ENCODE results near the gene TRAF3IP1.
A peak's percentile ranks its signal among the peaks of the same experiment; 100 is the strongest.
"Not testable (repeated sequence)": the region's sequence is repeated elsewhere in the genome, so short reads cannot be mapped to it uniquely, and the experiment has no call there.

Gene TRAF3IP1

GRCh38 chr2:238305092-238305862 is 15.0 kb upstream of the TRAF3IP1 start:
- no peak overlapping the region for H3K4me3 ChIP-seq (replicated peaks; ENCODE audit: low read depth, low read length)
- TF ChIP-seq, protein P1, sequence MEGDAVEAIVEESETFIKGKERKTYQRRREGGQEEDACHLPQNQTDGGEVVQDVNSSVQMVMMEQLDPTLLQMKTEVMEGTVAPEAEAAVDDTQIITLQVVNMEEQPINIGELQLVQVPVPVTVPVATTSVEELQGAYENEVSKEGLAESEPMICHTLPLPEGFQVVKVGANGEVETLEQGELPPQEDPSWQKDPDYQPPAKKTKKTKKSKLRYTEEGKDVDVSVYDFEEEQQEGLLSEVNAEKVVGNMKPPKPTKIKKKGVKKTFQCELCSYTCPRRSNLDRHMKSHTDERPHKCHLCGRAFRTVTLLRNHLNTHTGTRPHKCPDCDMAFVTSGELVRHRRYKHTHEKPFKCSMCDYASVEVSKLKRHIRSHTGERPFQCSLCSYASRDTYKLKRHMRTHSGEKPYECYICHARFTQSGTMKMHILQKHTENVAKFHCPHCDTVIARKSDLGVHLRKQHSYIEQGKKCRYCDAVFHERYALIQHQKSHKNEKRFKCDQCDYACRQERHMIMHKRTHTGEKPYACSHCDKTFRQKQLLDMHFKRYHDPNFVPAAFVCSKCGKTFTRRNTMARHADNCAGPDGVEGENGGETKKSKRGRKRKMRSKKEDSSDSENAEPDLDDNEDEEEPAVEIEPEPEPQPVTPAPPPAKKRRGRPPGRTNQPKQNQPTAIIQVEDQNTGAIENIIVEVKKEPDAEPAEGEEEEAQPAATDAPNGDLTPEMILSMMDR (IDR thresholded peaks at IDR 0.05; ENCODE audit: low read depth, low read length, missing control alignments), result peak; percentile 18
- no peak for DNase-seq (ENCODE audit: extremely low read depth, low read depth)

DNA sequence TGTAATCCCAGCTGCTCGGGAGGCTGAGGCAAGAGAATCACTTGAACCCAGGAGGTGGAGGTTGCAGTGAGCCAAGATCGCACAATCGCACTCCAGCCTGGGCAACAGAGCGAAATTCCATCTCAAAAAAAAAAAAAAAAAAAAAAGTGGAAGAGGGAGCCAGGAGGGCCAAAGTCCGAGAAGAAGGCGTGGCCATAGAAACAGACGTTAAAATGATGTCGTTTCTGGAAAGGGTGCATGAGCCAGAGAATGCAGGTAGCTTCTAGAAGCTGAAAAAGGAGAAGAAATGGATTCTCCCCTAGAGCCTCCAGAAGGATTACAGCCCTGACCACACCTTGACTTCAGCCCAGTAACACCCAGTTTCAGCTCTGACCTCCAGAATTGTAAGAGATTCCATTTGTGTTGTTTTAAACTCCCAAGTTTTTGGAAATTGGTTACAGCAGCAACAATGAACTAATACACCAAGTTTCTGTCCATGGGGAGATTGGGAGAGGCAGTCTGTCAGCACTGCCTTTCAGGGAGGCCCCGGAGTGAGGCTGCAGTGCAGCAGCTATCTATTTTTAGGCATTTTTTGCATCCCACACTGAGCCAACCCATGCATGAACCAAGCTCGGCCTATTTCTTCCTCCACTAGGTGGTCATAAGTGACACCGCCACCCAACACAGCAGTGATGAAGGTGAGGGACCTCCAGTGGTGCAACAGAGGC is 14.2 kb upstream of the TRAF3IP1 start:
- H3K4me3 ChIP-seq (replicated peaks; ENCODE audit: low read depth, low read length), result no peak overlapping the region
- TF ChIP-seq, protein P1 (IDR thresholded peaks at IDR 0.05; ENCODE audit: low read depth, low read length, missing control alignments), result no peak
- DNase-seq (ENCODE audit: extremely low read depth, low read depth), result no peak

- H3K4me3 ChIP-seq (replicated peaks; ENCODE audit: low read depth, low read length), result no peak overlapping the region
- DNase-seq (ENCODE audit: extremely low read depth, low read depth), result no peak
- TF ChIP-seq, protein P1 (IDR thresholded peaks at IDR 0.05; ENCODE audit: low read depth, low read length, missing control alignments), result no peak
These were observed 13.7 kb upstream of the TRAF3IP1 start for GRCh38 chr2:238306672-238306998.

GRCh38 chr2:238308177-238308576 is 12.1 kb upstream of the TRAF3IP1 start:
- H3K4me3 ChIP-seq (replicated peaks; ENCODE audit: low read depth, low read length), result no peak overlapping the region
- DNase-seq (ENCODE audit: extremely low read depth, low read depth), result no peak
- TF ChIP-seq, protein P1 (IDR thresholded peaks at IDR 0.05; ENCODE audit: low read depth, low read length, missing control alignments), result peak; percentile 32

DNA sequence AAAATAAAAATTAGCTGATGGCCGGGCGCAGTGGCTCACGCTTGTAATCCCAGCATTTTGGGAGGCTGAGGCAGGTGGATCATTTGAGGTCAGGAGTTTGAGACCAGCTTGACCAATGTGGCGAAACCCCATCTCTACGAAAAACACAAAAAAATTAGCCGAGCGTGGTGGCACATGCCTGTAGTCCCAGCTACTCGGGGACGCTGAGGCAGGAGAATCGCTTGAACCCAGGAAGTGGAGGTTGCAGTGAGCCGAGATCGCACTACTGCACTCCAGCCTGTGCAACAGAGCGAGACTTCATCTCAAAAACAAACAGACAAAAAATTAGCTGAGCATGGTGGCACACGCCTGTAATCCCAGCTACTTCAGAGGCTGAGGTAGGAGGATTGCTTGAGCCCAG is 9.6 kb upstream of the TRAF3IP1 start:
- not testable (repeated sequence) for H3K4me3 ChIP-seq (replicated peaks; ENCODE audit: low read depth, low read length); DNase-seq (ENCODE audit: extremely low read depth, low read depth)

DNA sequence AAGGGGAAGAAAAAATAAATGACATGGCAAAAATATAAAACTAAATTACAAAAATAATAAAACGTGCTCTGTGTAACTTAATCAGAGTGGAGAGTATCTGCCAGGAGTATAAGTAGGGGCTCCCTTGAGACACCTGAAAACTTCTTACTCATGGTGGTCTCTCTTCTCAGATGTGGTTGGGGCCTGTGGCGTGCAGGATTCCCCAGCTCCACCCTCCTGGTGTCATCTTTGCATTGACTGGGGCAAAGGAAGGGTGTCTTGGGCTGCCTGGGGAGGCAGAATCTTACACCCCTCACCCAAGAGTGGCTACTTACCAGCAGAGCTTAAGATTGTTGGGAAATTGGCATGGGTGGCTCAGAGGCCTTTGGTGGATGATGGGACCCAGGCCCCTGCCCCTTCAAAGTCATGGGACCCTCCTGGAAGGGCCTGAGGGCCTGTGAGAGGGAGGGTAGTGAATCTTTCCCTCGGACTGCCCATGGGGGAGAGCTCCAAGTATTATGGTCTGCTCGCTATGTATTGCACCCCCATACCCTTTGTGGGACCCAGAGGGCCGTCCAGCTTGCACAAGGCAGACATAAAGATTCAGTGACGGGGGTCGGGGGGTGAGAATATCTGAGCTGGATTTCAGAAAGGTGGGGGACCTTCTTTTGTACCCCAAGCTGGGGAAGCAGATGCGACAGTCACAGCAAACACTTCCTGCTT is 6.9 kb upstream of the TRAF3IP1 start:
- TF ChIP-seq, protein P1 (IDR thresholded peaks at IDR 0.05; ENCODE audit: low read depth, low read length, missing control alignments), result no peak
- H3K4me3 ChIP-seq (replicated peaks; ENCODE audit: low read depth, low read length), result no peak overlapping the region
- no peak for DNase-seq (ENCODE audit: extremely low read depth, low read depth)

- TF ChIP-seq, protein P1 (IDR thresholded peaks at IDR 0.05; ENCODE audit: low read depth, low read length, missing control alignments), result no peak
- no peak overlapping the region for H3K4me3 ChIP-seq (replicated peaks; ENCODE audit: low read depth, low read length)
- no peak for DNase-seq (ENCODE audit: extremely low read depth, low read depth)
These were observed 6.3 kb upstream of the TRAF3IP1 start for GRCh38 chr2:238313991-238314350.

All from HFF-Myc (cell line).